Measurements from ENCODE around the gene UBA6. TPM values are rescaled to one million over a fixed set of nuclear protein-coding genes. Genes with fewer than 3 reads are reported as not detected.

UBA6 gene
- total RNA-seq, 2 donors from 2014 or later = 22.4 to 28.6 TPM

DNA sequence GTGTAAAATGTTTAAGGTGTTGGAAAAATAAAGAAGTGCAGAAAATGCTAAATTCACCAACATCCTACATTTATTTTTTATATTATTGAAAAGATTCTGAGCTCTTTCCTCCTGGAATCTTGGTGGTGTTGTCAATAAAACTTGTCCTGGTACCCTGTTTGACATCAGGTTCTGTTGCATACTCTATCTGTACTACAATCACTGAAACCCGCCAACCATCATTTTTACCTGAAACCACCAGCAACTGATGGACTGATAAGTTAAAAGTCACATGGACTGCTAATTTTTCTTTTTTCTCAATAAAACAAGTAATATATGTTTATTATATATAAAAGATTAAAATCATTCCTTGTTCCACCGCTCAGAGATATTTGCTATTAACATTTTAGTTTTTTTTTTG lies 119.0 kb downstream of the UBA6 start:
- Histone ChIP-seq H3K36me3 (no peaks in the 10 kb centered on the region), H3K27me3 (no peaks in the 10 kb centered on the region), H3K4me1 (no peaks in the 10 kb centered on the region), H3K9me3 (no peaks in the 10 kb centered on the region), H3K27ac (no peak overlapping the region), H3K4me3 (no peak overlapping the region)
- DNase-seq (ENCODE audit: low spot score) = no peak
- TF ChIP-seq, protein P1, sequence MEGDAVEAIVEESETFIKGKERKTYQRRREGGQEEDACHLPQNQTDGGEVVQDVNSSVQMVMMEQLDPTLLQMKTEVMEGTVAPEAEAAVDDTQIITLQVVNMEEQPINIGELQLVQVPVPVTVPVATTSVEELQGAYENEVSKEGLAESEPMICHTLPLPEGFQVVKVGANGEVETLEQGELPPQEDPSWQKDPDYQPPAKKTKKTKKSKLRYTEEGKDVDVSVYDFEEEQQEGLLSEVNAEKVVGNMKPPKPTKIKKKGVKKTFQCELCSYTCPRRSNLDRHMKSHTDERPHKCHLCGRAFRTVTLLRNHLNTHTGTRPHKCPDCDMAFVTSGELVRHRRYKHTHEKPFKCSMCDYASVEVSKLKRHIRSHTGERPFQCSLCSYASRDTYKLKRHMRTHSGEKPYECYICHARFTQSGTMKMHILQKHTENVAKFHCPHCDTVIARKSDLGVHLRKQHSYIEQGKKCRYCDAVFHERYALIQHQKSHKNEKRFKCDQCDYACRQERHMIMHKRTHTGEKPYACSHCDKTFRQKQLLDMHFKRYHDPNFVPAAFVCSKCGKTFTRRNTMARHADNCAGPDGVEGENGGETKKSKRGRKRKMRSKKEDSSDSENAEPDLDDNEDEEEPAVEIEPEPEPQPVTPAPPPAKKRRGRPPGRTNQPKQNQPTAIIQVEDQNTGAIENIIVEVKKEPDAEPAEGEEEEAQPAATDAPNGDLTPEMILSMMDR (IDR thresholded peaks at IDR 0.05) = no peak

DNA sequence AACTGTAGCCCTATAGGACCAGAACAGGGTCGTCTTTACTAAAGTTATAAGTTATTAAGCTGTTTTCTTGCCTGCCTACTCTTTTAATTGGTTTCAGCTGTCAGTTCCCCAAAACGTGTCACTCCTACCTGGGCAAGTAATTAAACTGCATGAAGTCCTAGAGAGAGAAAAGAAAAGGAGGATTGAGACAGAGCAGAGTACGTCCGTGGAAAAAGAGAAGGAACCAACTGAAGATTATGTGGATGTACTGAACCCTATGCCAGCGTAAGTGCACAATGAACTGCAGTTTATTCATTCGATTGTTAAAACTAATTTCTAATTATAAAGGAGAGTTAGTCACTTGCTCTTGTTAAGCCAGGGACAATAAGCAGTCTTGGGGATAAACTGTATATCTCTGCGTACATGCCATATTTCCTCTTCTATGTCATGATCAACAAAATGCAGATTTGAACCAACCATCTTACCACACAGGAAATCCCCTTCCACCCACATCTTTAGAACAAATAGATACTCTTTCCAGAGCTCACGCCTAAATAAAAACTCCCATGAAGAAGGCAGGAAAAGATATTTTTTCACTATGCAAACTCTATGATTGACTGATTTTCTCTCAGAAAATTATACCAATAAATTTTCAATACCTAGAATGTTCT lies 119.6 kb downstream of the UBA6 start:
- H3K27ac ChIP-seq = no peak overlapping the region
- no peaks in the 10 kb centered on the region for H3K9me3 ChIP-seq
- H3K4me3 ChIP-seq = no peak overlapping the region
- DNase-seq (ENCODE audit: low spot score) = no peak
- H3K4me1 ChIP-seq = no peaks in the 10 kb centered on the region
- no peaks in the 10 kb centered on the region for H3K27me3 ChIP-seq
- H3K36me3 ChIP-seq = no peaks in the 10 kb centered on the region
- TF ChIP-seq, protein P1 (IDR thresholded peaks at IDR 0.05) = no peak

DNA sequence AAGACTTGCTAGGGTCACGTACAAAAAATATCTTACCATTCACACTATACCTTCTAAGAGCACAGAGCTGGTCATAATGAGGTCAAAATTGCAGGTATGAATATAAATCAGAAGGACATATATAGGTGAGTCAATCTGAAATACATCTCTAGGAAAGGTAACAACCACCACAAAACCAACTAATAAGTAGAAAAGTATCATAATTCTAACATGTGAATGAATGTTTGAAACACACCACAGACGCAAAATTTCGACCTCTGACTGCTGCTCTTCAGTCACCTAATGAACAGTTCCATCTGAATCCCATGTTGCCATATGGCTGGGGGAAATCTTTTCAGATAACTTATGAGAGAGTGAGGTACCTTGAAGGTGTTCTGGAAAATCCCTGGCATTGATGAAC lies 120.4 kb downstream of the UBA6 start:
- Histone ChIP-seq H3K27ac (no peak overlapping the region), H3K27me3 (no peaks in the 10 kb centered on the region), H3K9me3 (no peaks in the 10 kb centered on the region), H3K4me1 (no peaks in the 10 kb centered on the region), H3K4me3 (no peak overlapping the region), H3K36me3 (no peaks in the 10 kb centered on the region)
- DNase-seq (ENCODE audit: low spot score) = no peak
- TF ChIP-seq, protein P1 (IDR thresholded peaks at IDR 0.05) = no peak

DNA sequence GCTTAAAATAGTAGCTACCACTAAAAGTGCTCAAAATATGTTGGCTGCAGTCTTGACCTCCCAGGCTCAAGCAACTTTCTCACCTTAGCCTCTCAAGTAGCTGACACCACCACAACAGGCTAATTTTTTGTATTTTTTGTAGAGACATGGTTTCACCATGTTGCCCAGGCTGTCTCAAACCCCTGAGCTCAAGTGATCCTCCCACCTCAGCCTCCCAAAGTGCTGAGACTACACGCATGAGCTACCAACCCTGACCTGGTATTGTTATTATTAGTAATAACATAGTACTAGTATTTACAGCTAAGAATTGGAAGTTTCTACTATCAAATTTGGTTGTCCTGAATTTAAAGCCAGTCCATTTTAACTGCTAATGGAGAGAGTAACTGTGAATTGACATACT lies 124.4 kb downstream of the UBA6 start:
- H3K9me3 ChIP-seq = no peaks in the 10 kb centered on the region
- no peaks in the 10 kb centered on the region for H3K27me3 ChIP-seq
- no peaks in the 10 kb centered on the region for H3K36me3 ChIP-seq
- DNase-seq (ENCODE audit: low spot score) = no peak
- TF ChIP-seq, protein P1 (IDR thresholded peaks at IDR 0.05) = no peak
- H3K4me1 ChIP-seq = no peaks in the 10 kb centered on the region
- H3K4me3 ChIP-seq = no peak overlapping the region
- H3K27ac ChIP-seq = no peak overlapping the region

DNA sequence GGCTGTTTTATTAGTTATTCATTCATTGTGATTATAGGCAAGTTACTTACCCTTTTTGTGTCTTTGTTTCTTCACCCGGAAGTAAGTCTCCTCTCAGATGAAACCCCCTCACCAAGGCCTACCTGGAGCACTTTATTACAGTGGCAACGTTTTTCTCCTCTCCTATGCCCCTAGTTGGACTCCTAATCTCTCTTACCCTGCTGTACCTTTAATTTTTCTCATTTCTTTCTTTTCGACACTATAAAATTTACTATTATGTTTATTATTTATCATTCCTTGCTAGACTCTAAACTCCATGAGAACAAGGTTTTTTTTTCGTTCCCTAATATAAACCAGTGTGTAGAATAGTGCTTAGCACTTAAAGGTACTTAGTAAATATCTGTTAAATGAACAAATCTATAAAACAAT lies 124.9 kb downstream of the UBA6 start:
- Histone ChIP-seq H3K27ac (no peak overlapping the region), H3K4me1 (no peaks in the 10 kb centered on the region), H3K9me3 (no peaks in the 10 kb centered on the region), H3K27me3 (no peaks in the 10 kb centered on the region), H3K36me3 (no peaks in the 10 kb centered on the region), H3K4me3 (no peak overlapping the region)
- DNase-seq (ENCODE audit: low spot score) = no peak
- TF ChIP-seq, protein P1 (IDR thresholded peaks at IDR 0.05) = no peak
